Tibial nerve (tissue), 4 donors: ENCODE measurements around the gene RPL29. TPM values are rescaled to one million over a fixed set of nuclear protein-coding genes. Genes with fewer than 3 reads are reported as not detected.

ENCODE experiments used
- DNase-seq, 2 donors: peaks; one replicate each; pipeline ENCODE4 v3.0.0-alpha.2; 2019; ENCODE audit warnings: low spot score in 2 of 2
- H3K27ac ChIP-seq, 4 donors: fragments of 200-600 bp; sonication (generic) in 3 of 4; one replicate each; pipeline ENCODE4 v1.5.1; 2017 to 2019; ENCODE audit warnings: mild to moderate bottlenecking in 1 of 4
- H3K27me3 ChIP-seq, 2 donors: fragments of 200-600 bp; sonication (generic) in 1 of 2; one replicate each; pipeline versions ENCODE4 v1.5.1 to v1.6.0; 2017 to 2019
- H3K36me3 ChIP-seq, 3 donors: fragments of 200-600 bp; sonication (generic); one replicate each; pipeline ENCODE4 v1.5.1; 2018 to 2019
- H3K4me1 ChIP-seq, 4 donors: fragments of 200-600 bp; sonication (generic) in 3 of 4; one replicate each; pipeline ENCODE4 v1.5.1; 2017 to 2019
- H3K4me3 ChIP-seq, 4 donors: fragments of 200-600 bp; sonication (generic) in 3 of 4; one replicate each; pipeline ENCODE4 v1.5.1; 2017 to 2019; ENCODE audit warnings: mild to moderate bottlenecking in 1 of 4, moderate library complexity in 1 of 4
- H3K9me3 ChIP-seq, 4 donors: fragments of 200-600 bp; sonication (generic) in 3 of 4; one replicate each; pipeline ENCODE4 v1.5.1; 2017 to 2019
- CTCF ChIP-seq, 5 experiments: fragments of 200-600 bp in 3 of 5; fragments of 450-650 bp in 2 of 5; sonication (generic) in 3 of 5; IDR thresholded peaks; one replicate each; pipeline ENCODE4 v1.5.1; 2016 to 2019; ENCODE audit warnings: antibody characterized with exemption in 5 of 5, mild to moderate bottlenecking in 3 of 5, moderate library complexity in 2 of 5
- EP300 ChIP-seq, 2 donors: sonication (generic); formaldehyde crosslinking; IDR thresholded peaks; one replicate each; pipeline ENCODE4 v1.6.1; 2017; ENCODE audit warnings: antibody characterized with exemption in 2 of 2, mild to moderate bottlenecking in 1 of 2
- POLR2A ChIP-seq, 2 donors: fragments of 450-650 bp; IDR thresholded peaks; one replicate each; pipeline ENCODE4 v1.6.1; 2017; ENCODE audit warnings: antibody characterized with exemption in 2 of 2, mild to moderate bottlenecking in 2 of 2, moderate library complexity in 2 of 2
- whole genome bisulfite sequencing, 2 donors: methylation state at CpG; one replicate each; pipeline ENCODE4 v1.1.5; 2018; 5-methylcytosine and 5-hydroxymethylcytosine counted together
- total RNA-seq, 4 donors: library from RNA; depleted of rRNA; stranded (reverse); fragments of >200 nt; gene quantifications; one replicate each; pipeline ENCODE4 v1.1.0, GENCODE V29; 2016

The RPL29 gene
- total RNA-seq, 4 donors from 2014 or later = 809 to 1,472 (median 1,336) TPM

- TF ChIP-seq EP300 (IDR thresholded peaks at IDR 0.05) = no peak
- Histone ChIP-seq H3K4me1 (peaks cover 0 to 42% (median 20%) of the 10 kb centered on the region in 4 donors), H3K4me3 (peak overlapping the region; percentile 53 to 76 (median 60)), H3K36me3 (peaks cover 0 to 40% (median 0%) of the 10 kb centered on the region in 3 donors), H3K27me3 (no peaks in the 10 kb centered on the region), H3K9me3 (no peaks in the 10 kb centered on the region), H3K27ac (peak overlapping the region; percentile 81 to 96 (median 93))
- WGBS, 2 donors = 61 to 68% methylated on average over 20 to 22 of the region's 22 CpGs
- DNase-seq = no peak
These were observed 12.0 kb downstream of the RPL29 start for GRCh38 chr3:51983578-51984268.

GRCh38 chr3:51982838-51983577 is 12.7 kb downstream of the RPL29 start, which contains the start of gene ACY1:
TSS of gene ACY1 (plus strand) at chr3:51983535. CDS start at chr3:51984065, 530 bp downstream.
- no peaks in the 10 kb centered on the region for H3K27me3 ChIP-seq
- peak; percentile 67 to 68 for DNase-seq
- H3K9me3 ChIP-seq = no peaks in the 10 kb centered on the region
- peaks cover 0 to 35% (median 0%) of the 10 kb centered on the region in 3 donors for H3K36me3 ChIP-seq
- WGBS, 2 donors = 1 to 4% methylated on average over 9 to 54 of the region's 68 CpGs
- H3K4me1 ChIP-seq = peaks cover 0 to 42% (median 20%) of the 10 kb centered on the region in 4 donors
- TF ChIP-seq EP300 (IDR thresholded peaks at IDR 0.05) (peak in 1 of 2 donors; percentile 71), POLR2A (IDR thresholded peaks at IDR 0.05) (peak in 1 of 2 donors; percentile 68), CTCF (IDR thresholded peaks at IDR 0.05) (peak in 1 of 5 experiments; percentile 8)
- peak within 1 kb of the TSS; percentile 53 to 76 (median 60) for H3K4me3 ChIP-seq
- peak within 1 kb of the TSS; percentile 81 to 96 (median 93) for H3K27ac ChIP-seq

GRCh38 chr3:51982352-51982837 is 13.3 kb downstream of the RPL29 start:
- peak overlapping the region; percentile 81 to 96 (median 93) for H3K27ac ChIP-seq
- no peak for DNase-seq
- no peaks in the 10 kb centered on the region for H3K9me3 ChIP-seq
- H3K27me3 ChIP-seq = no peaks in the 10 kb centered on the region
- peaks cover 0 to 42% (median 20%) of the 10 kb centered on the region in 4 donors for H3K4me1 ChIP-seq
- peaks cover 0 to 32% (median 0%) of the 10 kb centered on the region in 3 donors for H3K36me3 ChIP-seq
- H3K4me3 ChIP-seq = peak overlapping the region; percentile 53 to 76 (median 60)
- no peak for TF ChIP-seq POLR2A (IDR thresholded peaks at IDR 0.05)
- no peak for TF ChIP-seq EP300 (IDR thresholded peaks at IDR 0.05)
- TF ChIP-seq CTCF (IDR thresholded peaks at IDR 0.05) = peak in 1 of 5 experiments; percentile 43
- WGBS, 2 donors = 7 to 13% methylated on average over 4 of the region's 4 CpGs

- no peak for TF ChIP-seq EP300 (IDR thresholded peaks at IDR 0.05)
- TF ChIP-seq CTCF (IDR thresholded peaks at IDR 0.05) = no peak
- no peak for TF ChIP-seq POLR2A (IDR thresholded peaks at IDR 0.05)
- peaks cover 0 to 59% (median 30%) of the 10 kb centered on the region in 4 donors for H3K4me1 ChIP-seq
- H3K9me3 ChIP-seq = no peaks in the 10 kb centered on the region
- no peak for DNase-seq
- H3K36me3 ChIP-seq = peaks cover 0 to 13% (median 0%) of the 10 kb centered on the region in 3 donors
- no peak overlapping the region for H3K27ac ChIP-seq
- no peaks in the 10 kb centered on the region for H3K27me3 ChIP-seq
- no peak overlapping the region for H3K4me3 ChIP-seq
- WGBS, 2 donors = 96% methylated on average over 10 of the region's 10 CpGs; no CpG with 5 or more reads in 1 of the 2 donors
These were observed 15.4 kb downstream of the RPL29 start for GRCh38 chr3:51980253-51980652.

GRCh38 chr3:51978143-51978502 is 17.6 kb downstream of the RPL29 start:
- H3K9me3 ChIP-seq = no peaks in the 10 kb centered on the region
- H3K4me1 ChIP-seq = peaks cover 0 to 54% (median 36%) of the 10 kb centered on the region in 4 donors
- no peak for DNase-seq
- no peak overlapping the region for H3K27ac ChIP-seq
- no peak overlapping the region for H3K4me3 ChIP-seq
- WGBS, 2 donors = 74 to 77% methylated on average over 4 of the region's 4 CpGs
- peaks cover 0 to 10% (median 0%) of the 10 kb centered on the region in 3 donors for H3K36me3 ChIP-seq
- TF ChIP-seq EP300 (IDR thresholded peaks at IDR 0.05) (no peak), POLR2A (IDR thresholded peaks at IDR 0.05) (no peak), CTCF (IDR thresholded peaks at IDR 0.05) (no peak)
- no peaks in the 10 kb centered on the region for H3K27me3 ChIP-seq
